A549 (cell line): ENCODE data around the gene IPO11.

Source experiments
- BHLHE40 ChIP-seq: IDR thresholded peaks from 2 replicates; pipeline ENCODE4 v1.6.1; 2012; ENCODE audit warnings: low read depth, low read length, inconsistent platforms
- CTCF ChIP-seq: fragments of >200 bp; sonication (Bioruptor Twin); formaldehyde crosslinking; IDR thresholded peaks from 3 replicates; pipeline ENCODE4 v1.5.1; 2016
- ELK1 ChIP-seq: fragments of 150-350 bp; IDR thresholded peaks from 2 replicates; pipeline ENCODE4 v1.6.1; 2014; ENCODE audit warnings: low read depth, mild to moderate bottlenecking, low read length
- EP300 ChIP-seq, 2 experiments: fragments of >200 bp; sonication (Bioruptor Twin); formaldehyde crosslinking; IDR thresholded peaks; 2 replicates in 1 of 2; 3 replicates in 1 of 2; pipeline ENCODE4 v1.6.1; 2016 to 2017
- HDAC2 ChIP-seq: fragments of 200-600 bp; sonication (generic); IDR thresholded peaks from 2 replicates; pipeline ENCODE4 v1.6.1; 2016
- KDM5A ChIP-seq: fragments of 200-600 bp; sonication (generic); IDR thresholded peaks from 2 replicates; pipeline ENCODE4 v1.6.1; 2016; ENCODE audit warnings: antibody characterized with exemption, mild to moderate bottlenecking
- POLR2A ChIP-seq: IDR thresholded peaks from 2 replicates; pipeline ENCODE4 v1.6.1; 2012; ENCODE audit warnings: mild to moderate bottlenecking, low read length
- USF2 ChIP-seq: fragments of 450-650 bp; IDR thresholded peaks from 2 replicates; pipeline ENCODE4 v1.6.1; 2014; ENCODE audit warnings: antibody characterized with exemption

GRCh38 chr5:62395210-62395950, 17.2 kb upstream of the IPO11 start:
- TF ChIP-seq ELK1 (no peak), USF2 (no peak), KDM5A (no peak), CTCF (no peak), HDAC2 (no peak), EP300 (IDR thresholded peaks at IDR 0.05) (no peak), POLR2A (no peak), BHLHE40 (no peak)
